SH-SY5Y (cell line): ENCODE measurements around the gene HEXD.

ENCODE experiments used
- GATA2 ChIP-seq: IDR thresholded peaks from 2 replicates; pipeline ENCODE4 v1.6.1; 2011; ENCODE audit warnings: mild to moderate bottlenecking, low read depth, low read length
- GATA3 ChIP-seq: IDR thresholded peaks from 2 replicates; pipeline ENCODE4 v1.6.1; 2011; ENCODE audit warnings: low read depth, mild to moderate bottlenecking, low read length, moderate library complexity

GRCh38 chr17:82414548-82415281, 3.4 kb upstream of the HEXD start:
- no peak for TF ChIP-seq GATA3
- no peak for TF ChIP-seq GATA2
